GM12878 (cell line): Measurements from ENCODE around the gene LYPD4.

Experiments
- ATF2 ChIP-seq: IDR thresholded peaks from 2 replicates; pipeline ENCODE4 v1.6.1; 2012; ENCODE audit warnings: low read length, inconsistent platforms
- CEBPB ChIP-seq, 2 experiments: fragments of 150-350 bp in 1 of 2; IDR thresholded peaks; 2 replicates each; pipeline ENCODE4 v1.6.1; 2012 to 2014; ENCODE audit warnings: low read depth in 2 of 2, low read length in 2 of 2, borderline replicate concordance in 1 of 2, inconsistent platforms in 1 of 2
- EP300 ChIP-seq, 2 experiments: fragments of 150-350 bp in 1 of 2; IDR thresholded peaks; 2 replicates each; pipeline ENCODE4 v1.6.1; 2011 to 2012; ENCODE audit warnings: low read depth in 2 of 2, low read length in 2 of 2, borderline replicate concordance in 1 of 2, improper control_type of control experiment in 1 of 2, inconsistent platforms in 1 of 2; ENCODE audit not compliant: control insufficient read depth in 1 of 2
- EZH2 ChIP-seq: IDR thresholded peaks from 2 replicates; pipeline ENCODE4 v1.6.1; 2012; ENCODE audit warnings: low read depth, mild to moderate bottlenecking, control low read depth, inconsistent platforms, low read length, borderline replicate concordance; ENCODE audit not compliant: control insufficient read depth
- RFX5 ChIP-seq: IDR thresholded peaks from 2 replicates; pipeline ENCODE4 v1.6.1; 2011; ENCODE audit warnings: low read depth, low read length, improper control_type of control experiment
- SRF ChIP-seq, 2 experiments: IDR thresholded peaks; 2 replicates each; pipeline ENCODE4 v1.6.1; 2011; ENCODE audit warnings: low read depth in 2 of 2, low read length in 2 of 2, mild to moderate bottlenecking in 1 of 2, moderate library complexity in 1 of 2
- ZNF24 ChIP-seq: fragments of 450-650 bp; IDR thresholded peaks from 2 replicates; pipeline ENCODE4 v1.6.1; 2017; ENCODE audit warnings: antibody characterized with exemption, mild to moderate bottlenecking
- TF ChIP-seq, protein P1 (sequence below): fragments of 450-650 bp; IDR thresholded peaks from 2 replicates; pipeline ENCODE4 v1.6.1; 2017; ENCODE audit warnings: mild to moderate bottlenecking
- TF ChIP-seq, protein P2 (sequence below), 3 experiments: IDR thresholded peaks in 2 of 3; conservative IDR thresholded peaks in 1 of 3; 2 replicates each; pipeline ENCODE4 v1.5.1; 2011; ENCODE audit warnings: low read depth in 3 of 3, low read length in 3 of 3, mild to moderate bottlenecking in 3 of 3, control low read depth in 2 of 3, moderate library complexity in 2 of 3, inconsistent platforms in 1 of 3, mixed read lengths in 1 of 3; ENCODE audit not compliant: control insufficient read depth in 2 of 3, insufficient read depth in 1 of 3; ENCODE audit errors: extremely low read depth in 1 of 3
- TF ChIP-seq, protein P3 (sequence below): fragments of 450-650 bp; IDR thresholded peaks from 2 replicates; pipeline ENCODE4 v1.6.1; 2014; ENCODE audit warnings: mild to moderate bottlenecking

DNA sequence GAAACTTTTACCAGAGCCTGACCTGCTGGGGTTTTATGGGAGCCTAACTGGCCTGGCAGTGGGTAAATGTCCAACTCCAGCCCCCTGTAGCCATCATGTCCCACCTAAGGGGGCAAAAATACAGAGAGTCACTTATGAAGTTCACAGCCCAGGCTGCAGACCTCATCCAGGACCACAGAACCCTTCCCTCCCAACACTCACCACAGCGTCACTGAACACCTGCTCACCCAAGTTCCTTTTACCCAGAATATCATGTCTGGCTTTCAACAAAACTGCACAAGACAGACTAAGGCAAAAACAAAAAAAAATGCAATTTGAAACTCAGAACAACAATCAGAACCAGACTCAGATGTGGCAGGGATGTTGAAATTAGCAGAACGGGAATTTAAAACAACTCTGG is 41.7 kb downstream of the LYPD4 start:
- TF ChIP-seq, protein P1, sequence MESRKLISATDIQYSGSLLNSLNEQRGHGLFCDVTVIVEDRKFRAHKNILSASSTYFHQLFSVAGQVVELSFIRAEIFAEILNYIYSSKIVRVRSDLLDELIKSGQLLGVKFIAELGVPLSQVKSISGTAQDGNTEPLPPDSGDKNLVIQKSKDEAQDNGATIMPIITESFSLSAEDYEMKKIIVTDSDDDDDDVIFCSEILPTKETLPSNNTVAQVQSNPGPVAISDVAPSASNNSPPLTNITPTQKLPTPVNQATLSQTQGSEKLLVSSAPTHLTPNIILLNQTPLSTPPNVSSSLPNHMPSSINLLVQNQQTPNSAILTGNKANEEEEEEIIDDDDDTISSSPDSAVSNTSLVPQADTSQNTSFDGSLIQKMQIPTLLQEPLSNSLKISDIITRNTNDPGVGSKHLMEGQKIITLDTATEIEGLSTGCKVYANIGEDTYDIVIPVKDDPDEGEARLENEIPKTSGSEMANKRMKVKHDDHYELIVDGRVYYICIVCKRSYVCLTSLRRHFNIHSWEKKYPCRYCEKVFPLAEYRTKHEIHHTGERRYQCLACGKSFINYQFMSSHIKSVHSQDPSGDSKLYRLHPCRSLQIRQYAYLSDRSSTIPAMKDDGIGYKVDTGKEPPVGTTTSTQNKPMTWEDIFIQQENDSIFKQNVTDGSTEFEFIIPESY: no peak
- no peak for TF ChIP-seq CEBPB (IDR thresholded peaks at IDR 0.05; ENCODE audit: borderline replicate concordance in 1 of 2, low read depth in 2 of 2, low read length in 2 of 2)
- TF ChIP-seq, protein P2, sequence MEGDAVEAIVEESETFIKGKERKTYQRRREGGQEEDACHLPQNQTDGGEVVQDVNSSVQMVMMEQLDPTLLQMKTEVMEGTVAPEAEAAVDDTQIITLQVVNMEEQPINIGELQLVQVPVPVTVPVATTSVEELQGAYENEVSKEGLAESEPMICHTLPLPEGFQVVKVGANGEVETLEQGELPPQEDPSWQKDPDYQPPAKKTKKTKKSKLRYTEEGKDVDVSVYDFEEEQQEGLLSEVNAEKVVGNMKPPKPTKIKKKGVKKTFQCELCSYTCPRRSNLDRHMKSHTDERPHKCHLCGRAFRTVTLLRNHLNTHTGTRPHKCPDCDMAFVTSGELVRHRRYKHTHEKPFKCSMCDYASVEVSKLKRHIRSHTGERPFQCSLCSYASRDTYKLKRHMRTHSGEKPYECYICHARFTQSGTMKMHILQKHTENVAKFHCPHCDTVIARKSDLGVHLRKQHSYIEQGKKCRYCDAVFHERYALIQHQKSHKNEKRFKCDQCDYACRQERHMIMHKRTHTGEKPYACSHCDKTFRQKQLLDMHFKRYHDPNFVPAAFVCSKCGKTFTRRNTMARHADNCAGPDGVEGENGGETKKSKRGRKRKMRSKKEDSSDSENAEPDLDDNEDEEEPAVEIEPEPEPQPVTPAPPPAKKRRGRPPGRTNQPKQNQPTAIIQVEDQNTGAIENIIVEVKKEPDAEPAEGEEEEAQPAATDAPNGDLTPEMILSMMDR (IDR thresholded peaks at IDR 0.05 in 2 of 3, conservative IDR thresholded peaks at IDR 0.05 in 1 of 3; ENCODE audit: control insufficient read depth in 2 of 3, extremely low read depth in 1 of 3, insufficient read depth in 1 of 3, low read depth in 3 of 3, low read length in 3 of 3): no peak
- TF ChIP-seq, protein P3, sequence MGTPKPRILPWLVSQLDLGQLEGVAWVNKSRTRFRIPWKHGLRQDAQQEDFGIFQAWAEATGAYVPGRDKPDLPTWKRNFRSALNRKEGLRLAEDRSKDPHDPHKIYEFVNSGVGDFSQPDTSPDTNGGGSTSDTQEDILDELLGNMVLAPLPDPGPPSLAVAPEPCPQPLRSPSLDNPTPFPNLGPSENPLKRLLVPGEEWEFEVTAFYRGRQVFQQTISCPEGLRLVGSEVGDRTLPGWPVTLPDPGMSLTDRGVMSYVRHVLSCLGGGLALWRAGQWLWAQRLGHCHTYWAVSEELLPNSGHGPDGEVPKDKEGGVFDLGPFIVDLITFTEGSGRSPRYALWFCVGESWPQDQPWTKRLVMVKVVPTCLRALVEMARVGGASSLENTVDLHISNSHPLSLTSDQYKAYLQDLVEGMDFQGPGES: no peak
- TF ChIP-seq SRF (IDR thresholded peaks at IDR 0.05; ENCODE audit: low read depth in 2 of 2, low read length in 2 of 2): no peak
- TF ChIP-seq EP300 (IDR thresholded peaks at IDR 0.05; ENCODE audit: borderline replicate concordance in 1 of 2, control insufficient read depth in 1 of 2, low read depth in 2 of 2, low read length in 2 of 2): no peak
- TF ChIP-seq ZNF24: no peak
- no peak for TF ChIP-seq ATF2
- no peak for TF ChIP-seq EZH2
- no peak for TF ChIP-seq RFX5
